ENCODE measurements around the gene KANK4.

KANK4 gene

GRCh38 chr1:62285984-62286785 is 33.0 kb downstream of the KANK4 start:
- Histone ChIP-seq H3K27ac (no peak overlapping the region), H3K27me3 (no peaks in the 10 kb centered on the region)
- no peak for TF ChIP-seq CTCF (IDR thresholded peaks at IDR 0.05)

GRCh38 chr1:62285440-62285839 is 33.8 kb downstream of the KANK4 start:
- no peaks in the 10 kb centered on the region for H3K27me3 ChIP-seq
- H3K36me3 ChIP-seq, result no peaks in the 10 kb centered on the region
- no peak overlapping the region for H3K4me3 ChIP-seq (ENCODE audit: low read depth in 1 of 2, low read length in 1 of 2)

More at GRCh38 chr1:62285984-62286785, 33.0 kb downstream of the KANK4 start:
- Histone ChIP-seq H3K36me3 (no peaks in the 10 kb centered on the region), H3K4me1 (ENCODE audit: control insufficient read depth in 1 of 2, insufficient read depth in 1 of 2, low read depth in 1 of 2, low read length in 1 of 2) (peaks cover 0 to 24% of the 10 kb centered on the region in 2 experiments), H3K9me3 (no peaks in the 10 kb centered on the region), H3K4me3 (ENCODE audit: low read depth in 1 of 2, low read length in 1 of 2) (no peak overlapping the region)

GRCh38 chr1:62283986-62284385 is 35.2 kb downstream of the KANK4 start:
- H3K9me3 ChIP-seq, result no peaks in the 10 kb centered on the region
- no peaks in the 10 kb centered on the region for H3K27me3 ChIP-seq
- no peaks in the 10 kb centered on the region for H3K36me3 ChIP-seq
- peaks cover 0 to 20% of the 10 kb centered on the region in 2 experiments for H3K4me1 ChIP-seq (ENCODE audit: control insufficient read depth in 1 of 2, insufficient read depth in 1 of 2, low read depth in 1 of 2, low read length in 1 of 2)
- H3K4me3 ChIP-seq (ENCODE audit: low read depth in 1 of 2, low read length in 1 of 2), result no peak overlapping the region
- H3K27ac ChIP-seq, result no peak overlapping the region
- no peak for TF ChIP-seq CTCF (IDR thresholded peaks at IDR 0.05)

More at GRCh38 chr1:62285440-62285839, 33.8 kb downstream of the KANK4 start:
- H3K27ac ChIP-seq, result no peak overlapping the region
- H3K4me1 ChIP-seq (ENCODE audit: control insufficient read depth in 1 of 2, insufficient read depth in 1 of 2, low read depth in 1 of 2, low read length in 1 of 2), result peaks cover 0 to 24% of the 10 kb centered on the region in 2 experiments
- no peaks in the 10 kb centered on the region for H3K9me3 ChIP-seq
- no peak for TF ChIP-seq CTCF (IDR thresholded peaks at IDR 0.05)

- Histone ChIP-seq H3K4me1 (ENCODE audit: control insufficient read depth in 1 of 2, insufficient read depth in 1 of 2, low read depth in 1 of 2, low read length in 1 of 2) (peaks cover 0 to 20% of the 10 kb centered on the region in 2 experiments), H3K27ac (no peak overlapping the region), H3K4me3 (ENCODE audit: low read depth in 1 of 2, low read length in 1 of 2) (no peak overlapping the region), H3K27me3 (no peaks in the 10 kb centered on the region), H3K36me3 (no peaks in the 10 kb centered on the region), H3K9me3 (no peaks in the 10 kb centered on the region)
- TF ChIP-seq CTCF (IDR thresholded peaks at IDR 0.05), result no peak
Measured at GRCh38 chr1:62282909-62283755, 36.1 kb downstream of the KANK4 start.

GRCh38 chr1:62281922-62282555 is 37.2 kb downstream of the KANK4 start:
- H3K4me1 ChIP-seq (ENCODE audit: control insufficient read depth in 1 of 2, insufficient read depth in 1 of 2, low read depth in 1 of 2, low read length in 1 of 2), result peaks cover 0 to 18% of the 10 kb centered on the region in 2 experiments
- no peak overlapping the region for H3K4me3 ChIP-seq (ENCODE audit: low read depth in 1 of 2, low read length in 1 of 2)
- no peaks in the 10 kb centered on the region for H3K27me3 ChIP-seq
- H3K9me3 ChIP-seq, result no peaks in the 10 kb centered on the region
- H3K27ac ChIP-seq, result no peak overlapping the region
- H3K36me3 ChIP-seq, result no peaks in the 10 kb centered on the region
- no peak for TF ChIP-seq CTCF (IDR thresholded peaks at IDR 0.05)
